T-helper 17 cell (primary cell): Measurements from ENCODE around the gene KEAP1. TPM values are rescaled to one million over a fixed set of nuclear protein-coding genes. Genes with fewer than 3 reads are reported as not detected.
"Not testable (repeated sequence)": the region's sequence is repeated elsewhere in the genome, so short reads cannot be mapped to it uniquely, and the experiment has no call there.

Experiments used
- ATAC-seq: fragments of 150-1000 bp; cut with Tn5 transposase; 2 replicates; pipeline ENCODE4 v1.10.0; 2021; ENCODE audit warnings: mild to moderate bottlenecking, moderate library complexity
- DNase-seq, 3 donors: peaks; one replicate each; pipeline versions ENCODE4 v3.0.0 to v3.0.0-alpha.2; 2020 to 2021
- H3K9me3 ChIP-seq: one replicate; pipeline ENCODE4 v1.7.0; 2013; ENCODE audit warnings: low read length, mild to moderate bottlenecking; ENCODE audit not compliant: control insufficient read depth, poor library complexity, severe bottlenecking
- H3K27ac Mint-ChIP-seq: one replicate; pipeline ENCODE4 v1.8.0; 2022; ENCODE audit warnings: mild to moderate bottlenecking, moderate library complexity, mixed read lengths
- H3K27me3 Mint-ChIP-seq: one replicate; pipeline ENCODE4 v1.8.0; 2022; ENCODE audit warnings: mixed read lengths
- H3K36me3 Mint-ChIP-seq: one replicate; pipeline ENCODE4 v1.8.0; 2022; ENCODE audit warnings: low read depth, mixed read lengths
- H3K4me1 Mint-ChIP-seq: one replicate; pipeline ENCODE4 v1.8.0; 2022; ENCODE audit warnings: mild to moderate bottlenecking, mixed read lengths
- H3K4me3 Mint-ChIP-seq: one replicate; pipeline ENCODE4 v1.8.0; 2022; ENCODE audit warnings: mild to moderate bottlenecking, moderate library complexity, mixed read lengths
- total RNA-seq, 4 donors: library from RNA in 2 of 4; stranded (reverse) in 2 of 4; gene quantifications; one replicate each; pipeline ENCODE4 v1.2.3 and lab custom pipeline; 2022 to 2026

Gene KEAP1
- total RNA-seq, 2 donors from 2014 or later, result 13.7 to 27.3 TPM

GRCh38 chr19:10539016-10539415, 35.9 kb upstream of the KEAP1 start:
- H3K9me3 ChIP-seq, H3K4me3 Mint-ChIP-seq, ATAC-seq, H3K27ac Mint-ChIP-seq, DNase-seq, H3K4me1 Mint-ChIP-seq, H3K36me3 Mint-ChIP-seq: not testable (repeated sequence)
- H3K27me3 Mint-ChIP-seq, result peaks cover 33% of the 10 kb centered on the region

DNA sequence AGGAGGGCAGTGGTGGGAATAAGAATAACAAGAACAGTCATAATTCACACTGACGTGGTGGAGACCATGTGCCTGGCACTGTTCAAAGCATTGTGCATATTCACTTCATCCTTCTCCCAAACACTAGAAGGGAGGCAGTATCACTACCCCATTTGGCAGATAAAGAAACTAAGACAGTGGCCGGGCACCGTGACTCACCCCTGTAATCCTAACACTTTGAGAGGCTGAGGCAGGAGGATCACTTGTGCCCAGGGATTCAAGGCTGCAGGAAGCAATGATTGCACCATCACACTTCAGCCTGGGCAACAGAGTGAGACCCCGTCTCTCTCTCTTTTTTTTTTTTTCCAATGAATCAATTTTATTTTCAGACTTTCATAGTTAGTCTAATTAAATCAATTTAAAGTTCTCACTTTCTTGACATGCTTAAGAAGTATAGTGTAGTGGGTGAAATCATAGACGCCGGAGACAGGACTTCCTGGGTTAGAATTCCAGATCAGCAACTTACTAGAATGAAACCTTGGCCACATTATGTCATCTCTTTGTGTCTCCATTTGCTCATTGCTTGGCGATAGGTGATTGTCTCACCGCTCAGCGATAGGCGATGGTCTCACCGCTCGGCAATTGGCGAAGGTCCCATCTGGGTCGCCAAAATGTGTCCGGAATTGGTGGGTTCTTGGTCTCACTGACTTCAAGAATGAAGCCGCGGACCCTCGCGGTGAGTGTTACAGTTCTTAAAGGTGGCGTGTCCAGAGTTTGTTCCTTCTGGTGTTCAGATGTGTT, 35.2 kb upstream of the KEAP1 start:
- DNase-seq, result no peak
- peaks cover 1% of the 10 kb centered on the region for H3K4me1 Mint-ChIP-seq
- peak overlapping the region; percentile 2 for H3K27ac Mint-ChIP-seq
- no peak for ATAC-seq
- H3K27me3 Mint-ChIP-seq, result peaks cover 33% of the 10 kb centered on the region
- H3K9me3 ChIP-seq, result no peaks in the 10 kb centered on the region
- no peak overlapping the region for H3K4me3 Mint-ChIP-seq
- no peaks in the 10 kb centered on the region for H3K36me3 Mint-ChIP-seq

DNA sequence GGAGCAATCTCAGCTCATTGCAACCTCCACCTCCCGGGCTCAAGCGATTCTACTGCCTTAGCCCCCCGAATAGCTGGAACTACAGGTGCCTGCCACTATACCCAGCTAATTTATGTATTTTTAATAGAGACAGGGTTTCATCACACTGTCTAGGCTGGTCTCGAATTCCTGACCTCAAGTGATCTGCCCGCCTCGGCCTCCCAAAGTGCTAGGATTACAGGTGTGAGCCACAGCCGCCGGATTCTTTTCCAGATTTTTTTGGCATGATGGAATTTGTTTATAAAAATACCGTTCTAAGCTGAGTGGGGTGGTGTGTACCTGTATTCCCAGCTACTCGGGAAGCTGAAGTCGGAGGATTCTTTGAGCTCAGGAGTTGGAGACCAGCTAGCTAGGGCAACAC, 34.5 kb upstream of the KEAP1 start:
- Mint-ChIP-seq H3K27me3 (peaks cover 33% of the 10 kb centered on the region), H3K27ac (no peak overlapping the region), H3K36me3 (no peaks in the 10 kb centered on the region), H3K4me1 (no peaks in the 10 kb centered on the region), H3K4me3 (no peak overlapping the region)
- H3K9me3 ChIP-seq, result no peaks in the 10 kb centered on the region
- no peak for DNase-seq
- ATAC-seq, result no peak

DNA sequence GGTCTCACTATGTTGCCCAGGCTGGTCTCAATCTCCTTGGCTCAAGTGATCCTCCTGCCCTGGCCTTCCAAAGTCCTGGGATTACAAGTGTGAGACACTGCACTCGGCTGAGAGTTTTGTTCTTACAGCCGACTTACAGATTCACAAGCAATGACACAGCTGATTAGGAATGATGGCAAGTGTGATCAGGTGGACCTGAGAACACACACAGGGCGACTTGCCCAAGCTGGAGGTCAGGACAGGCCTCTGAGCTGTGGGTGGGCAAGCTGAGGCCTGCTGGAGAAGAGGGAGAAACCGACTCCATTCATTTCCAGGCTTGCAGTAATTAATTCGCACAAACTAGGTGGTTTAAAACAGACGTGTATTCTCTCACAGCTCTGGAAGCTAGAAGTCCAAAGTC, 32.5 kb upstream of the KEAP1 start:
- H3K4me1 Mint-ChIP-seq, result no peaks in the 10 kb centered on the region
- DNase-seq (no peak), ATAC-seq (no peak)
- no peaks in the 10 kb centered on the region for H3K9me3 ChIP-seq
- no peaks in the 10 kb centered on the region for H3K36me3 Mint-ChIP-seq
- peaks cover 33% of the 10 kb centered on the region for H3K27me3 Mint-ChIP-seq
- no peak overlapping the region for H3K27ac Mint-ChIP-seq
- H3K4me3 Mint-ChIP-seq, result no peak overlapping the region

DNA sequence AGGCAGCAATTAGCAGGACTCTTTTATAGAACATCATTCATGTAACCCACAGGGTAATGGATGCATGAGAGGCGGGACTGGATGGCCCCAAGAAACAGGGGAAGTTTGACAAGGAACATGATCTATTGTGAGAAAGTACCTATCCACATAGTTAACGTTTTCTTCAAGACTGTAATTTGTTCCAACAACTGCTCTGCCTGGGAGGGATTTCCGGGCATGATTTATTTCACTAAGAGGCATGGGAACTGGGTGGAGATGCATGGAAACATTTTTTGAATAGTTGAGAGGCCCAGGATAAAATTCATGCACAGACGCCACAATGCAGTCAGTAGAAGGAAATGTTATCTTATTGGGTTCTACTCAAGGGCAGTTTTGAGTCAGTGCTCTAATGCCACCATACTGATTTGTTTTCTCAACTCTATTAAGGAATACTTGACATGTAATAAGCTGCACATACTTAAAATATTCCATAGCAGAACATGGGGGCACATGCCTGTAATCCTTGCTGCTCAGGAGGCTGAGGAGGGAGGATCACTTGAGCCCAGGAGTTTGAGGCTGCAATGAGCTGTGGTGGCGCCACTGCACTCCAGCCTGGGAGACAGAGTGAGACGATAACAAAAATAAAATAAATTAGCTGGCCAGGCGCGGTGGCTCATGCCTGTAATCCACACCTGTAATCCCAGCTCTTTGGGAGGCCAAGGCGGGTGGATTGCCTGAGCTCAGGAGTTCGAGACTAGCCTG, 30.7 kb upstream of the KEAP1 start:
- DNase-seq (no peak), ATAC-seq (no peak)
- H3K4me3 Mint-ChIP-seq, result no peak overlapping the region
- no peaks in the 10 kb centered on the region for H3K36me3 Mint-ChIP-seq
- peaks cover 20% of the 10 kb centered on the region for H3K27me3 Mint-ChIP-seq
- H3K9me3 ChIP-seq, result no peaks in the 10 kb centered on the region
- no peaks in the 10 kb centered on the region for H3K4me1 Mint-ChIP-seq
- no peak overlapping the region for H3K27ac Mint-ChIP-seq

DNA sequence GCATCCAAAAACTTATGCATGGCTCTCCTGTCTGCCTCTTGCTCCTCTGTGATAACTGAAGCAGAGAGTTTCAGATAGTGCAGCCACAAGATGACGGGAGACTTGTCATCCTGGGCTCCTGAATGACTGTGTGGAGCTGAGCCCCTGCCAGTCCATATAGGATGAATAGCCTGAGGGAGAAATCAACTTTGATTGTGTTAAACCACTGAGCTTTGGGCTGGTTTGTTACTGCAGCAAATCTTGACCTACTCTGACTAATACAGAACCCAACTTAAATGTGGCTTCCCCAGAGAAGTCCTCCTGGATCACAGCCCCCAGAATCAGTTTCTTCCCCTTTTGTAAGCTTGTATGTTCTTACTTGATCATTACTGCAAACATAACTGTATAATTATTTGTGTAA, 29.3 kb upstream of the KEAP1 start:
- H3K36me3 Mint-ChIP-seq, result peaks cover 2% of the 10 kb centered on the region
- ATAC-seq (no peak), DNase-seq (no peak)
- no peaks in the 10 kb centered on the region for H3K4me1 Mint-ChIP-seq
- H3K27me3 Mint-ChIP-seq, result peaks cover 8% of the 10 kb centered on the region
- no peak overlapping the region for H3K4me3 Mint-ChIP-seq
- H3K27ac Mint-ChIP-seq, result no peak overlapping the region
- H3K9me3 ChIP-seq, result no peaks in the 10 kb centered on the region

- not testable (repeated sequence) for H3K27ac Mint-ChIP-seq, H3K4me3 Mint-ChIP-seq, H3K4me1 Mint-ChIP-seq, H3K36me3 Mint-ChIP-seq, H3K27me3 Mint-ChIP-seq, ATAC-seq, DNase-seq, H3K9me3 ChIP-seq
Measured at GRCh38 chr19:10526887-10527286, 23.7 kb upstream of the KEAP1 start.

DNA sequence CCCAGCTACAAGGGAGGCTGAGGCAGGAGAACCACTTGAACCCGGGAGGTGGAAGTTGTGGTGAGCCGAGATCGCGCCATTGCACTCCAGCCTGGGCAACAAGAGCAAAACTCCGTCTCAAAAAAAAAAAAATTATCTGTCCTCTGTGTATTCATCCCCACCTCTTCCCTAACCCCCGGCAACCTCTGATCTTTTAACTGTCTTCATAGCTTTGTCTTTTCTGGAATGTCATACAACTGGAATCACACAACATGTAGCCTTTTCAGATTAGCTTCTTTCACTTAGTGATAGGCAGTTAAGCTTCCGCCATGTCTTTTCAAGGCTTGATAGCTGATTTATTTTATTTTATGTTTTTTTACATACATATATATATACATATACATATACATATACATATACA, 22.5 kb upstream of the KEAP1 start:
- no peaks in the 10 kb centered on the region for H3K9me3 ChIP-seq
- ATAC-seq, result no peak
- H3K36me3 Mint-ChIP-seq, result peaks cover 2% of the 10 kb centered on the region
- no peak overlapping the region for H3K4me3 Mint-ChIP-seq
- no peaks in the 10 kb centered on the region for H3K27me3 Mint-ChIP-seq
- DNase-seq, result no peak
- H3K27ac Mint-ChIP-seq, result no peak overlapping the region
- H3K4me1 Mint-ChIP-seq, result peaks cover 2% of the 10 kb centered on the region

DNA sequence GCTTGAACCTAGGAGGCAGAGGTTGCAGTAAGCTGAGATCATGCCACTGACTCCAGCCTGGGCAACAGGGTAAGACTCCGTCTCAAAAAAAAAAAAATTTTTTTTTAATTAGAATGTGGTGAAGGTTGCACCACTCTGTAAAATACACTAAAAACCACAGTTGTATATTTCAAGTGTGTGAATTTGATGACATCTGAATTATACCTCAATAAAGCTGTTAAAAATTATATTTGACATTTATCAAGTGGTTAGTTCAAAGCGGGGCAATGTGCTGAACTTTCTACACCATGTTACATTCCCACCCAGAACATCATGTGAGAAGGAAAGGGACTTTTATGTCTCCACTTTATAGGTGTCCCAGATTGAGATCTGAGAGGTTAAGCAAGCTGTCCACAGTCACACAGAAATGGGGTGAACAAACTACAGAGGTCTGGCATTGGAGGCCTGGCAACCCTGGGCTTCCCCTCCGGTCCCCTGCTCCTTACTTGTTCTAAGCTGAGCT, 20.0 kb upstream of the KEAP1 start:
- no peak for ATAC-seq
- H3K9me3 ChIP-seq, result no peaks in the 10 kb centered on the region

GRCh38 chr19:10521461-10522171, 18.5 kb upstream of the KEAP1 start:
- peaks cover 22% of the 10 kb centered on the region for H3K4me1 Mint-ChIP-seq
- H3K36me3 Mint-ChIP-seq, result peaks cover 10% of the 10 kb centered on the region
- H3K27ac Mint-ChIP-seq, result no peak overlapping the region
- ATAC-seq, result no peak
- H3K4me3 Mint-ChIP-seq, result no peak overlapping the region
- H3K9me3 ChIP-seq, result no peaks in the 10 kb centered on the region
- peaks cover 29% of the 10 kb centered on the region for H3K27me3 Mint-ChIP-seq
- DNase-seq, result no peak

More for the DNA sequence above, 20.0 kb upstream of the KEAP1 start:
- peaks cover 15% of the 10 kb centered on the region for H3K4me1 Mint-ChIP-seq
- no peak overlapping the region for H3K4me3 Mint-ChIP-seq
- H3K36me3 Mint-ChIP-seq, result peaks cover 7% of the 10 kb centered on the region
- H3K27me3 Mint-ChIP-seq, result peaks cover 20% of the 10 kb centered on the region
- DNase-seq, result no peak
- H3K27ac Mint-ChIP-seq, result no peak overlapping the region

DNA sequence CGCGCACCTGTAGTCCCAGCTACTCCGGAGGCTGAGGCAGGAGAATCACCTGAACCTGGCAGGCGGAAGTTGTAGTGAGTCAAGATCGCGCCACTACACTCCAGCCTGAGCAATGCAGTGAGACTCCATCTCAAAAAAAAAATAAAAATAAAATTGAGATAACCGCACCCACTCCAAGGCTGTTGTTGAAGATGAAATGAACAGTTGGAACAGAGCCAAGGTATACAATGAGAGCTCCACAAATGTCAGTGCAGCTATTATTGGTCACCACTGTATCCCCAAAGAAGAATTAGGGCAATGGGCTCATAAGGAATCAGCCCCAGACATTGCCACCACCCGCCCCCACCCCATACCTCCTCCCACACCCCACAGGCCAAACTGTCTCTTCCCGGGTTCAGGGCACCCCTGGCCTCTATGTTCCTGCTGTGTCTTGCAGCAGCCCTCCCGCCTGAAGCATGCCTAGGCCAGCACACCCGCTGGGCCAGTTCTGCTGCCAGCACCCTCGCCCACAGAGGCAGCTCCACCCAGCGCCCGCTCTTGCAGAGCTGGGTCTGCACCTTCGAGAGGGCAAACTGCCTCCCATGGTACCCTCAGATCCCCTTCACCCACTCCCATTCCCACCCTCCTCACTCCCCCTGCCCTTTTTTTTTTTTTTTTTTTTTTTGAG, 17.6 kb upstream of the KEAP1 start:
- Mint-ChIP-seq H3K4me1 (peaks cover 28% of the 10 kb centered on the region), H3K27ac (no peak overlapping the region), H3K27me3 (peaks cover 37% of the 10 kb centered on the region), H3K4me3 (no peak overlapping the region), H3K36me3 (peaks cover 13% of the 10 kb centered on the region)
- H3K9me3 ChIP-seq, result no peaks in the 10 kb centered on the region
- ATAC-seq (no peak), DNase-seq (no peak)

DNA sequence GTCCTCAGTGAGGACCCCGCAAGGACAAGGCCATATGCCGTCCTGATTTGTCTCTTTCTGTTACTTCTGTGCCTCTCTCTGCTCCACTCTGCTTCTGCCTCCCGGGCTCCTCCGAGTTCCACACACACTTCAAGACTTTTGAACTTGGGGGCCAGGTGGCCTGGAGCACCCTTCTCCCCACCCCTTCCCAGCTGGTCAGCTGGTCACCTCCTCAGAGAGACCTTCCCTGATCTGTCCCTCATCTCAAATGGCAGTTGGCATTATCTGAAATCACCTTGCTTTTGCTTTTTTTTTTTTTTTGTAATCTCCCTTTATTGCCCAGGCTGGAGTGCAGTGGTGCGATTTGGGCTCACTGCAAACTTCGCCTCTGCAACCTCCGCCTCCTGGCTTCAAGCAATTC, 16.3 kb upstream of the KEAP1 start:
- Mint-ChIP-seq H3K36me3 (peaks cover 15% of the 10 kb centered on the region), H3K27me3 (peaks cover 51% of the 10 kb centered on the region), H3K4me3 (peak overlapping the region; percentile 80), H3K27ac (no peak overlapping the region), H3K4me1 (peaks cover 28% of the 10 kb centered on the region)
- ATAC-seq (no peak), DNase-seq (no peak)
- no peaks in the 10 kb centered on the region for H3K9me3 ChIP-seq
